Panc1 (cell line): ENCODE measurements around the gene HINFP. TPM values are rescaled to one million over a fixed set of nuclear protein-coding genes. Genes with fewer than 3 reads are reported as not detected.

Source experiments
- ATAC-seq: fragments of 200-7000 bp; cut with Tn5 transposase; 2 replicates; pipeline ENCODE4 v1.9.1; 2020; ENCODE audit warnings: mild to moderate bottlenecking, moderate library complexity
- BruUV-seq: library from RNA; stranded (reverse); fragments of 400-500 nt; replicated peaks from 2 replicates; lab custom pipeline; 2021; lab: Mats Ljungman, UMichigan
- CTCF ChIA-PET: fragments of 300-600 bp; sonication (Branson Sonifier 250); formaldehyde crosslinking; loops from one replicate; lab custom pipeline; 2022; ENCODE audit warnings: antibody characterized with exemption; lab: Charles Lee
- POLR2A ChIA-PET: fragments of 300-600 bp; sonication (Branson Sonifier 250); formaldehyde crosslinking; loops from one replicate; lab custom pipeline; 2022; ENCODE audit warnings: antibody characterized with exemption; lab: Charles Lee
- DNase-seq: peaks from one replicate; pipeline ENCODE4 v3.0.0-alpha.2; 2010; ENCODE audit warnings: low read depth, low spot score
- H3K27ac ChIP-seq: 2 replicates; pipeline ENCODE4 v1.5.1; 2011; ENCODE audit warnings: mild to moderate bottlenecking, low read length, inconsistent platforms
- H3K27me3 ChIP-seq: fragments of 200-500 bp; sonication (Bioruptor generic); 2 replicates; pipeline ENCODE4 v1.6.0; 2014; ENCODE audit warnings: low read length, inconsistent platforms; ENCODE audit not compliant: control insufficient read depth, insufficient read depth
- H3K36me3 ChIP-seq: fragments of 200-500 bp; sonication (Bioruptor generic); 2 replicates; pipeline ENCODE4 v1.5.1; 2014; ENCODE audit warnings: inconsistent platforms, mild to moderate bottlenecking, low read length, moderate library complexity; ENCODE audit not compliant: control insufficient read depth, insufficient read depth
- H3K4me1 ChIP-seq: 2 replicates; pipeline ENCODE4 v1.5.1; 2011; ENCODE audit warnings: inconsistent platforms, mild to moderate bottlenecking, low read length, moderate library complexity; ENCODE audit not compliant: control insufficient read depth, insufficient read depth
- H3K4me3 ChIP-seq, 2 experiments: 2 replicates each; pipeline ENCODE4 v1.5.1; 2011 to 2012; ENCODE audit warnings: low read depth in 2 of 2, low read length in 2 of 2, mild to moderate bottlenecking in 2 of 2, inconsistent platforms in 1 of 2, moderate library complexity in 1 of 2
- H3K9me3 ChIP-seq: fragments of 200-500 bp; sonication (Bioruptor generic); 2 replicates; pipeline ENCODE4 v1.5.1; 2014; ENCODE audit warnings: low read depth, mild to moderate bottlenecking, inconsistent platforms, low read length, moderate library complexity; ENCODE audit not compliant: control insufficient read depth, insufficient read depth
- POLR2AphosphoS5 ChIP-seq: IDR thresholded peaks from 2 replicates; pipeline ENCODE4 v1.6.1; 2012; ENCODE audit warnings: mild to moderate bottlenecking, low read depth, low read length, moderate library complexity
- REST ChIP-seq, 2 experiments: IDR thresholded peaks; 2 replicates each; pipeline ENCODE4 v1.6.1; 2011 to 2012; ENCODE audit warnings: low read depth in 2 of 2, control low read depth in 1 of 2, low read length in 1 of 2, mild to moderate bottlenecking in 1 of 2, moderate library complexity in 1 of 2; ENCODE audit not compliant: insufficient read depth in 1 of 2
- SIN3A ChIP-seq: IDR thresholded peaks from 2 replicates; pipeline ENCODE4 v1.6.1; 2012; ENCODE audit warnings: low read depth, mild to moderate bottlenecking, low read length, moderate library complexity, borderline replicate concordance; ENCODE audit not compliant: insufficient read depth
- TCF7L2 ChIP-seq: IDR thresholded peaks from 2 replicates; pipeline ENCODE4 v1.6.1; 2011; ENCODE audit warnings: mild to moderate bottlenecking, low read depth, low read length, inconsistent platforms
- in situ Hi-C: cut with HindIII; loops from 2 replicates; pipeline ENCODE4 v1.10.0; 2016; ENCODE audit warnings: low sequenced_read_pairs, low pct_unique_long_range_greater_than_20kb
- intact Hi-C: fragments of 100-400 bp; cut with micrococcal nuclease; formaldehyde crosslinking; loops from one replicate; pipeline ENCODE4 v1.10.0; 2022; ENCODE audit not compliant: unreplicated experiment
- total RNA-seq: library from RNA; stranded (reverse); gene quantifications from one replicate; pipeline ENCODE4 v1.2.1, GENCODE V29; 2021; ENCODE audit not compliant: unreplicated experiment
- TF ChIP-seq, protein P1 (sequence below): fragments of 450-650 bp; IDR thresholded peaks from 2 replicates; pipeline ENCODE4 v1.5.1; 2017; ENCODE audit warnings: mild to moderate bottlenecking

The HINFP gene
- total RNA-seq, 1 experiment from 2014 or later: 52.7 TPM

GRCh38 chr11:119120639-119121007 lies 757 bp upstream of the HINFP start:
- Histone ChIP-seq H3K9me3 (no peaks in the 10 kb centered on the region), H3K36me3 (peaks cover 5% of the 10 kb centered on the region), H3K4me1 (peaks cover 12% of the 10 kb centered on the region), H3K27me3 (no peaks in the 10 kb centered on the region), H3K4me3 (peak overlapping the region; percentile 79 to 87), H3K27ac (peak overlapping the region; percentile 96)
- DNase-seq: no peak
- ATAC-seq: no peak
- ChIA-PET CTCF (interaction anchor here (1.0 kb wide), 1 partner anchor 11 kb away, joined by 3 read pairs; no protein-coding TSS in a partner anchor), POLR2A (interaction anchor here (0.6 kb wide), 3 partner anchors 13 to 470 kb away, joined by 3 to 13 read pairs (median 3); no protein-coding TSS in a partner anchor)
- TSS peak; percentile 99 for BruUV-seq
- in situ Hi-C loops (no loop called here), intact Hi-C loops (no loop called here)
- TF ChIP-seq REST (IDR thresholded peaks at IDR 0.05; ENCODE audit: insufficient read depth in 1 of 2, low read depth in 2 of 2, low read length in 1 of 2) (no peak), TCF7L2 (no peak), POLR2AphosphoS5 (peak; percentile 32; the same call in 1 of the 2 replicates)

- TSS peak; percentile 87 for BruUV-seq
- POLR2A ChIA-PET: interaction anchor here (0.6 to 0.8 kb wide), 4 partner anchors 15 to 339 kb away, joined by 3 to 6 read pairs (median 4); no protein-coding TSS in a partner anchor
- TF ChIP-seq SIN3A: no peak
- TF ChIP-seq REST (IDR thresholded peaks at IDR 0.05; ENCODE audit: insufficient read depth in 1 of 2, low read depth in 2 of 2, low read length in 1 of 2): no peak
- no peak for TF ChIP-seq TCF7L2
- TF ChIP-seq POLR2AphosphoS5: no peak
- TF ChIP-seq, protein P1, sequence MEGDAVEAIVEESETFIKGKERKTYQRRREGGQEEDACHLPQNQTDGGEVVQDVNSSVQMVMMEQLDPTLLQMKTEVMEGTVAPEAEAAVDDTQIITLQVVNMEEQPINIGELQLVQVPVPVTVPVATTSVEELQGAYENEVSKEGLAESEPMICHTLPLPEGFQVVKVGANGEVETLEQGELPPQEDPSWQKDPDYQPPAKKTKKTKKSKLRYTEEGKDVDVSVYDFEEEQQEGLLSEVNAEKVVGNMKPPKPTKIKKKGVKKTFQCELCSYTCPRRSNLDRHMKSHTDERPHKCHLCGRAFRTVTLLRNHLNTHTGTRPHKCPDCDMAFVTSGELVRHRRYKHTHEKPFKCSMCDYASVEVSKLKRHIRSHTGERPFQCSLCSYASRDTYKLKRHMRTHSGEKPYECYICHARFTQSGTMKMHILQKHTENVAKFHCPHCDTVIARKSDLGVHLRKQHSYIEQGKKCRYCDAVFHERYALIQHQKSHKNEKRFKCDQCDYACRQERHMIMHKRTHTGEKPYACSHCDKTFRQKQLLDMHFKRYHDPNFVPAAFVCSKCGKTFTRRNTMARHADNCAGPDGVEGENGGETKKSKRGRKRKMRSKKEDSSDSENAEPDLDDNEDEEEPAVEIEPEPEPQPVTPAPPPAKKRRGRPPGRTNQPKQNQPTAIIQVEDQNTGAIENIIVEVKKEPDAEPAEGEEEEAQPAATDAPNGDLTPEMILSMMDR: no peak
- CTCF ChIA-PET: interaction anchor here (0.5 to 0.6 kb wide), 5 partner anchors 9 to 75 kb away, joined by 3 to 5 read pairs (median 4); no protein-coding TSS in a partner anchor
- no peak for DNase-seq
- ATAC-seq: no peak
- Histone ChIP-seq H3K9me3 (no peaks in the 10 kb centered on the region), H3K4me3 (peak overlapping the region; percentile 79 to 87), H3K27me3 (no peaks in the 10 kb centered on the region), H3K4me1 (peaks cover 12% of the 10 kb centered on the region), H3K36me3 (peaks cover 5% of the 10 kb centered on the region), H3K27ac (peak overlapping the region; percentile 94)
- in situ Hi-C loops: no loop called here
- intact Hi-C loops: no loop called here
Measured at GRCh38 chr11:119121811-119122124, 388 bp downstream of the HINFP start.
